ENCODE data around the gene NEK7. TPM values are rescaled to one million over a fixed set of nuclear protein-coding genes. Genes with fewer than 3 reads are reported as not detected.

The NEK7 gene
- total and polyA plus RNA-seq, 9 of the 15 experiments (the other 6 are each of a cell fraction or from before 2014, with no cell fraction given): 8.5 to 37.3 (median 27.7) TPM

DNA sequence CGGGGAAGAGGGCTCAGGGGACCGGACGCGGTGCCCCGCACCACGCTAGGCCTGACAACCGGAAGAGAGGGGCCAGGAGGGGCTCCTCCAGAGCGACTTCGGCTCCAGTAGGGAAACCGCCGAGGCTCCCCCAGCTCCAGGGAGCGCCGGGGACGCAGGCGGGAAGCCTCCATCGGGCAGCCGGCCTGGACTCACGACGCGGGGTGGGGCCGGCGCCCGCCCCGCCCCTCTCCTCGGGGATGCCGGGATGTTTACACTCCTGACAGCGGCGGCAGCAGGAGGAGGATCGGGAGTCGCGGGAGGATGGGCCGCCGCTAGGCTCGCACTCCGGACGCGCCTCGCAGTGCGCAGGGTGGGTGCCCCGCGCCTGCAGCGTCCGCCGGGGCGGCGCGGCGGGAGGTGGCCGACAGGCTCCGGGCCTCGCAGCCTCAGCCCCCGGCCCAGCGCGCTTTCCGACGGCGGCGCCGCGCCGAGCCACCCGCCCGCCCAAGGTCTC is at the start of gene NEK7 (continued):
- TF ChIP-seq, protein P1, sequence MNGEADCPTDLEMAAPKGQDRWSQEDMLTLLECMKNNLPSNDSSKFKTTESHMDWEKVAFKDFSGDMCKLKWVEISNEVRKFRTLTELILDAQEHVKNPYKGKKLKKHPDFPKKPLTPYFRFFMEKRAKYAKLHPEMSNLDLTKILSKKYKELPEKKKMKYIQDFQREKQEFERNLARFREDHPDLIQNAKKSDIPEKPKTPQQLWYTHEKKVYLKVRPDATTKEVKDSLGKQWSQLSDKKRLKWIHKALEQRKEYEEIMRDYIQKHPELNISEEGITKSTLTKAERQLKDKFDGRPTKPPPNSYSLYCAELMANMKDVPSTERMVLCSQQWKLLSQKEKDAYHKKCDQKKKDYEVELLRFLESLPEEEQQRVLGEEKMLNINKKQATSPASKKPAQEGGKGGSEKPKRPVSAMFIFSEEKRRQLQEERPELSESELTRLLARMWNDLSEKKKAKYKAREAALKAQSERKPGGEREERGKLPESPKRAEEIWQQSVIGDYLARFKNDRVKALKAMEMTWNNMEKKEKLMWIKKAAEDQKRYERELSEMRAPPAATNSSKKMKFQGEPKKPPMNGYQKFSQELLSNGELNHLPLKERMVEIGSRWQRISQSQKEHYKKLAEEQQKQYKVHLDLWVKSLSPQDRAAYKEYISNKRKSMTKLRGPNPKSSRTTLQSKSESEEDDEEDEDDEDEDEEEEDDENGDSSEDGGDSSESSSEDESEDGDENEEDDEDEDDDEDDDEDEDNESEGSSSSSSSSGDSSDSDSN (IDR thresholded peaks at IDR 0.05; ENCODE audit: borderline replicate concordance in 1 of 2, low read depth in 2 of 2, low read length in 2 of 2): peak; percentile 56 to 81; a peak in 3 of 4 replicates
- no peak for TF ChIP-seq RHOXF2B (CRISPR knock-in tag; conservative IDR thresholded peaks at IDR 0.05)
- TF ChIP-seq, protein P2, sequence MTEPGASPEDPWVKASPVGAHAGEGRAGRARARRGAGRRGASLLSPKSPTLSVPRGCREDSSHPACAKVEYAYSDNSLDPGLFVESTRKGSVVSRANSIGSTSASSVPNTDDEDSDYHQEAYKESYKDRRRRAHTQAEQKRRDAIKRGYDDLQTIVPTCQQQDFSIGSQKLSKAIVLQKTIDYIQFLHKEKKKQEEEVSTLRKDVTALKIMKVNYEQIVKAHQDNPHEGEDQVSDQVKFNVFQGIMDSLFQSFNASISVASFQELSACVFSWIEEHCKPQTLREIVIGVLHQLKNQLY (CRISPR knock-in tag; conservative IDR thresholded peaks at IDR 0.05): no peak
- no peak for TF ChIP-seq SRSF1 (IDR thresholded peaks at IDR 0.05; ENCODE audit: low read depth, low read length)
- TF ChIP-seq, protein P3, sequence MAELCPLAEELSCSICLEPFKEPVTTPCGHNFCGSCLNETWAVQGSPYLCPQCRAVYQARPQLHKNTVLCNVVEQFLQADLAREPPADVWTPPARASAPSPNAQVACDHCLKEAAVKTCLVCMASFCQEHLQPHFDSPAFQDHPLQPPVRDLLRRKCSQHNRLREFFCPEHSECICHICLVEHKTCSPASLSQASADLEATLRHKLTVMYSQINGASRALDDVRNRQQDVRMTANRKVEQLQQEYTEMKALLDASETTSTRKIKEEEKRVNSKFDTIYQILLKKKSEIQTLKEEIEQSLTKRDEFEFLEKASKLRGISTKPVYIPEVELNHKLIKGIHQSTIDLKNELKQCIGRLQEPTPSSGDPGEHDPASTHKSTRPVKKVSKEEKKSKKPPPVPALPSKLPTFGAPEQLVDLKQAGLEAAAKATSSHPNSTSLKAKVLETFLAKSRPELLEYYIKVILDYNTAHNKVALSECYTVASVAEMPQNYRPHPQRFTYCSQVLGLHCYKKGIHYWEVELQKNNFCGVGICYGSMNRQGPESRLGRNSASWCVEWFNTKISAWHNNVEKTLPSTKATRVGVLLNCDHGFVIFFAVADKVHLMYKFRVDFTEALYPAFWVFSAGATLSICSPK (IDR thresholded peaks at IDR 0.05; ENCODE audit: borderline replicate concordance): no peak
- no peak for TF ChIP-seq RBM14 (IDR thresholded peaks at IDR 0.05; ENCODE audit: borderline replicate concordance, insufficient read depth, low read depth, low read length)
- no peak for TF ChIP-seq FOXK1 (CRISPR knock-in tag; IDR thresholded peaks at IDR 0.05; ENCODE audit: borderline replicate concordance)
- no peak for TF ChIP-seq ZEB2 (IDR thresholded peaks at IDR 0.05)
- no peak for TF ChIP-seq ZNF561 (CRISPR knock-in tag; conservative IDR thresholded peaks at IDR 0.05)
- no peak for TF ChIP-seq ZNF197 (CRISPR knock-in tag; IDR thresholded peaks at IDR 0.05; ENCODE audit: low read depth)
- no peak for TF ChIP-seq ZNF436 (CRISPR knock-in tag; IDR thresholded peaks at IDR 0.05)
- no peak for TF ChIP-seq DDX20 (tag; IDR thresholded peaks at IDR 0.05; ENCODE audit: low read depth)
- no peak for TF ChIP-seq NCOA2 (IDR thresholded peaks at IDR 0.05; ENCODE audit: partially characterized antibody in 2 of 2)
- TF ChIP-seq, protein P4, sequence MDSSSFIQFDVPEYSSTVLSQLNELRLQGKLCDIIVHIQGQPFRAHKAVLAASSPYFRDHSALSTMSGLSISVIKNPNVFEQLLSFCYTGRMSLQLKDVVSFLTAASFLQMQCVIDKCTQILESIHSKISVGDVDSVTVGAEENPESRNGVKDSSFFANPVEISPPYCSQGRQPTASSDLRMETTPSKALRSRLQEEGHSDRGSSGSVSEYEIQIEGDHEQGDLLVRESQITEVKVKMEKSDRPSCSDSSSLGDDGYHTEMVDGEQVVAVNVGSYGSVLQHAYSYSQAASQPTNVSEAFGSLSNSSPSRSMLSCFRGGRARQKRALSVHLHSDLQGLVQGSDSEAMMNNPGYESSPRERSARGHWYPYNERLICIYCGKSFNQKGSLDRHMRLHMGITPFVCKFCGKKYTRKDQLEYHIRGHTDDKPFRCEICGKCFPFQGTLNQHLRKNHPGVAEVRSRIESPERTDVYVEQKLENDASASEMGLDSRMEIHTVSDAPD (CRISPR knock-in tag; IDR thresholded peaks at IDR 0.05): no peak
- TF ChIP-seq, protein P5, sequence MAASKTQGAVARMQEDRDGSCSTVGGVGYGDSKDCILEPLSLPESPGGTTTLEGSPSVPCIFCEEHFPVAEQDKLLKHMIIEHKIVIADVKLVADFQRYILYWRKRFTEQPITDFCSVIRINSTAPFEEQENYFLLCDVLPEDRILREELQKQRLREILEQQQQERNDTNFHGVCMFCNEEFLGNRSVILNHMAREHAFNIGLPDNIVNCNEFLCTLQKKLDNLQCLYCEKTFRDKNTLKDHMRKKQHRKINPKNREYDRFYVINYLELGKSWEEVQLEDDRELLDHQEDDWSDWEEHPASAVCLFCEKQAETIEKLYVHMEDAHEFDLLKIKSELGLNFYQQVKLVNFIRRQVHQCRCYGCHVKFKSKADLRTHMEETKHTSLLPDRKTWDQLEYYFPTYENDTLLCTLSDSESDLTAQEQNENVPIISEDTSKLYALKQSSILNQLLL (CRISPR knock-in tag; IDR thresholded peaks at IDR 0.05; ENCODE audit: borderline replicate concordance): no peak
- no peak for TF ChIP-seq ZNF79 (CRISPR knock-in tag; IDR thresholded peaks at IDR 0.05; ENCODE audit: low read depth)
- peak; percentile 92 for TF ChIP-seq CXXC5 (CRISPR knock-in tag; IDR thresholded peaks at IDR 0.05)
- TF ChIP-seq, protein P6, sequence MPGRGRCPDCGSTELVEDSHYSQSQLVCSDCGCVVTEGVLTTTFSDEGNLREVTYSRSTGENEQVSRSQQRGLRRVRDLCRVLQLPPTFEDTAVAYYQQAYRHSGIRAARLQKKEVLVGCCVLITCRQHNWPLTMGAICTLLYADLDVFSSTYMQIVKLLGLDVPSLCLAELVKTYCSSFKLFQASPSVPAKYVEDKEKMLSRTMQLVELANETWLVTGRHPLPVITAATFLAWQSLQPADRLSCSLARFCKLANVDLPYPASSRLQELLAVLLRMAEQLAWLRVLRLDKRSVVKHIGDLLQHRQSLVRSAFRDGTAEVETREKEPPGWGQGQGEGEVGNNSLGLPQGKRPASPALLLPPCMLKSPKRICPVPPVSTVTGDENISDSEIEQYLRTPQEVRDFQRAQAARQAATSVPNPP (IDR thresholded peaks at IDR 0.05; ENCODE audit: borderline replicate concordance, insufficient read depth, insufficient read length): no peak
